ENCODE results near the gene UBXN1. TPM values are rescaled to one million over a fixed set of nuclear protein-coding genes. Genes with fewer than 3 reads are reported as not detected.

The UBXN1 gene
- total RNA-seq, 1 experiment from 2014 or later: 94.2 TPM

DNA sequence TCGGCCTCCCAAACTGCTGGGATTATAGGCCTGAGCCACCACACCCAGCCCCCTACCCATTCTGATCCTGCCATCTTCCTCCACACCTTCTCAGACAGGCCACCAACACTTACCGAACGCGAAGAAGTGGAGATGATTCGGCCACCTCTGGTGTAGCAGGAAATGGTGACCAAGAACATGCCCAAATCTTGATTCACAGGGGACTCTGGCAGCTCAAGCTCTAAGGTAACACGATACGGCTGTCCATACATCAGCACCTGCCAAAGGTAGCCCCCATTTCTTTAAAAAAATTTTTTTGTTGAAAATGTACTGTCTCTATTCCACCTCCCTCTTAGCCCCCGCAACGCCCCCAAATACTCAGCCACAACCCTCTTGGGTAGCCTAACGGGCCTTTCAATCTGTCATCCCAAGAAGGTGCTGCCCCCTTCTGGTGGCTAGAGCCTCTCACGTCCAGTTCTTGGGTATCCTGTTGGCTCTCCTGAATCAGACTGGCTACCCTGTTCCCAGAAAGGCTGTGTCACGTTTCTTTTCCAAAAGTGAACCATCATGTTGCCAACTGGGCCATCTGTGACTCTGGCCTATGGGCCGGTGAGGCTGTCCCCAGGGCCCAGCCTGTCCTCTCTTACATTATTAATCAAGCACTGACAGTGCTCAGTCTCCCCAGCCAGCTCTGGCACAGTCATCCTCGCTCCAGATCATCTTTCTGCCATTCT is 15.7 kb upstream of the UBXN1 start:
- ATAC-seq (peak; percentile 90), DNase-seq (ENCODE audit: low read depth, low spot score) (peak; percentile 72)
- Histone ChIP-seq H3K4me2 (ENCODE audit: low read length) (no peak overlapping the region), H2AFZ (ENCODE audit: low read depth, low read length, poor library complexity, severe bottlenecking) (no peak overlapping the region), H3K9me3 (ENCODE audit: control insufficient read depth in 1 of 2, insufficient read depth in 1 of 2, low read depth in 1 of 2, low read length in 2 of 2) (no peaks in the 10 kb centered on the region), H3K9me2 (ENCODE audit: insufficient read depth) (no peaks in the 10 kb centered on the region), H3K4me3 (replicated peaks in 1 of 2; ENCODE audit: low read depth in 1 of 2, low read length in 2 of 2) (no peak overlapping the region), H3K4me1 (ENCODE audit: control insufficient read depth in 1 of 2, insufficient read depth in 2 of 2, low read length in 2 of 2) (no peaks in the 10 kb centered on the region), H3K9ac (ENCODE audit: low read length) (no peak overlapping the region), H3K27me3 (ENCODE audit: insufficient read depth, low read length) (no peaks in the 10 kb centered on the region), H3K36me3 (ENCODE audit: control insufficient read depth in 1 of 2, insufficient read depth in 2 of 2, low read length in 2 of 2) (peaks cover 19 to 30% of the 10 kb centered on the region in 2 experiments; a peak in 3 of 4 replicates), H3K27ac (ENCODE audit: low read depth, low read length) (peak overlapping the region; percentile 56), H4K20me1 (ENCODE audit: insufficient read depth) (no peaks in the 10 kb centered on the region), H3K79me2 (ENCODE audit: insufficient read depth, low read length) (no peaks in the 10 kb centered on the region)
- RAD21 ChIA-PET (ENCODE audit: low non-redundant PET in 1 of 2, low total read pairs in 2 of 2, uncharacterized antibody in 2 of 2, unreplicated experiment in 2 of 2): no interaction called here
- CTCF ChIA-PET: interaction anchor here (0.6 to 3.7 kb wide), 8 partner anchors 8 to 300 kb away, joined by 3 to 15 read pairs (median 4); partner anchors contain the start of gene TUT1
- BruUV-seq (replicated peaks): no TSS peak
- intact Hi-C loops (cut with micrococcal nuclease): loop anchor here (2.0 to 5.0 kb wide), 2 partner anchors 14 to 297 kb away; no protein-coding TSS in a partner anchor
- POLR2A ChIA-PET: interaction anchor here (1.7 to 2.0 kb wide), 2 partner anchors 26 to 30 kb away, joined by 3 to 6 read pairs; partner anchors contain the start of genes C11orf98 and CSKMT
- TF ChIP-seq POLR2AphosphoS5 (IDR thresholded peaks at IDR 0.05; ENCODE audit: low read depth, low read length): 0 out of 2 replicates have a peak, but pooled peaks have one; percentile 23
- TF ChIP-seq ELF1 (IDR thresholded peaks at IDR 0.05; ENCODE audit: borderline replicate concordance, low read depth): no peak
- TF ChIP-seq ZFX (IDR thresholded peaks at IDR 0.05): no peak
- TF ChIP-seq SRF (IDR thresholded peaks at IDR 0.05; ENCODE audit: low read depth): no peak
- TF ChIP-seq, protein P1, sequence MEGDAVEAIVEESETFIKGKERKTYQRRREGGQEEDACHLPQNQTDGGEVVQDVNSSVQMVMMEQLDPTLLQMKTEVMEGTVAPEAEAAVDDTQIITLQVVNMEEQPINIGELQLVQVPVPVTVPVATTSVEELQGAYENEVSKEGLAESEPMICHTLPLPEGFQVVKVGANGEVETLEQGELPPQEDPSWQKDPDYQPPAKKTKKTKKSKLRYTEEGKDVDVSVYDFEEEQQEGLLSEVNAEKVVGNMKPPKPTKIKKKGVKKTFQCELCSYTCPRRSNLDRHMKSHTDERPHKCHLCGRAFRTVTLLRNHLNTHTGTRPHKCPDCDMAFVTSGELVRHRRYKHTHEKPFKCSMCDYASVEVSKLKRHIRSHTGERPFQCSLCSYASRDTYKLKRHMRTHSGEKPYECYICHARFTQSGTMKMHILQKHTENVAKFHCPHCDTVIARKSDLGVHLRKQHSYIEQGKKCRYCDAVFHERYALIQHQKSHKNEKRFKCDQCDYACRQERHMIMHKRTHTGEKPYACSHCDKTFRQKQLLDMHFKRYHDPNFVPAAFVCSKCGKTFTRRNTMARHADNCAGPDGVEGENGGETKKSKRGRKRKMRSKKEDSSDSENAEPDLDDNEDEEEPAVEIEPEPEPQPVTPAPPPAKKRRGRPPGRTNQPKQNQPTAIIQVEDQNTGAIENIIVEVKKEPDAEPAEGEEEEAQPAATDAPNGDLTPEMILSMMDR (IDR thresholded peaks at IDR 0.05 in 2 of 3, conservative IDR thresholded peaks at IDR 0.05 in 1 of 3; ENCODE audit: borderline replicate concordance in 1 of 3, insufficient read depth in 1 of 3, low read depth in 2 of 3, low read length in 2 of 3): peak; percentile 86 to 88 (median 87); a peak in 5 of 6 replicates
- TF ChIP-seq EZH2phosphoT487 (IDR thresholded peaks at IDR 0.05; ENCODE audit: borderline replicate concordance): no peak
- TF ChIP-seq, protein P2, sequence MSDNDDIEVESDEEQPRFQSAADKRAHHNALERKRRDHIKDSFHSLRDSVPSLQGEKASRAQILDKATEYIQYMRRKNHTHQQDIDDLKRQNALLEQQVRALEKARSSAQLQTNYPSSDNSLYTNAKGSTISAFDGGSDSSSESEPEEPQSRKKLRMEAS (IDR thresholded peaks at IDR 0.05): no peak
- TF ChIP-seq, protein P3, sequence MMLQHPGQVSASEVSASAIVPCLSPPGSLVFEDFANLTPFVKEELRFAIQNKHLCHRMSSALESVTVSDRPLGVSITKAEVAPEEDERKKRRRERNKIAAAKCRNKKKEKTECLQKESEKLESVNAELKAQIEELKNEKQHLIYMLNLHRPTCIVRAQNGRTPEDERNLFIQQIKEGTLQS (IDR thresholded peaks at IDR 0.05): no peak
- no peak for TF ChIP-seq TCF7L2 (IDR thresholded peaks at IDR 0.05; ENCODE audit: borderline replicate concordance, extremely low read depth, insufficient read depth, insufficient read length)
- no peak for TF ChIP-seq SIN3A (IDR thresholded peaks at IDR 0.05; ENCODE audit: low read depth)
- no peak for TF ChIP-seq POLR2A (IDR thresholded peaks at IDR 0.05; ENCODE audit: borderline replicate concordance, extremely low read depth, insufficient read depth, insufficient read length)
- TF ChIP-seq CBX3 (IDR thresholded peaks at IDR 0.05; ENCODE audit: low read depth): no peak
- TF ChIP-seq SP1 (IDR thresholded peaks at IDR 0.05; ENCODE audit: low read depth): no peak
- no peak for TF ChIP-seq EGR1 (IDR thresholded peaks at IDR 0.05; ENCODE audit: low read depth)
- TF ChIP-seq CEBPB (IDR thresholded peaks at IDR 0.05; ENCODE audit: low read depth): no peak
- TF ChIP-seq ZNF274 (IDR thresholded peaks at IDR 0.05; ENCODE audit: low read depth, low read length): no peak
- no peak for TF ChIP-seq JUND (IDR thresholded peaks at IDR 0.05)
- TF ChIP-seq FOSL1 (IDR thresholded peaks at IDR 0.05; ENCODE audit: low read depth): no peak
- TF ChIP-seq, protein P4, sequence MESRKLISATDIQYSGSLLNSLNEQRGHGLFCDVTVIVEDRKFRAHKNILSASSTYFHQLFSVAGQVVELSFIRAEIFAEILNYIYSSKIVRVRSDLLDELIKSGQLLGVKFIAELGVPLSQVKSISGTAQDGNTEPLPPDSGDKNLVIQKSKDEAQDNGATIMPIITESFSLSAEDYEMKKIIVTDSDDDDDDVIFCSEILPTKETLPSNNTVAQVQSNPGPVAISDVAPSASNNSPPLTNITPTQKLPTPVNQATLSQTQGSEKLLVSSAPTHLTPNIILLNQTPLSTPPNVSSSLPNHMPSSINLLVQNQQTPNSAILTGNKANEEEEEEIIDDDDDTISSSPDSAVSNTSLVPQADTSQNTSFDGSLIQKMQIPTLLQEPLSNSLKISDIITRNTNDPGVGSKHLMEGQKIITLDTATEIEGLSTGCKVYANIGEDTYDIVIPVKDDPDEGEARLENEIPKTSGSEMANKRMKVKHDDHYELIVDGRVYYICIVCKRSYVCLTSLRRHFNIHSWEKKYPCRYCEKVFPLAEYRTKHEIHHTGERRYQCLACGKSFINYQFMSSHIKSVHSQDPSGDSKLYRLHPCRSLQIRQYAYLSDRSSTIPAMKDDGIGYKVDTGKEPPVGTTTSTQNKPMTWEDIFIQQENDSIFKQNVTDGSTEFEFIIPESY (IDR thresholded peaks at IDR 0.05; ENCODE audit: extremely low read depth, insufficient replicate concordance, low read length): no peak
- TF ChIP-seq EZH2 (IDR thresholded peaks at IDR 0.05): no peak
- TF ChIP-seq RAD21 (IDR thresholded peaks at IDR 0.05; ENCODE audit: low read depth): peak; percentile 80
- no peak for TF ChIP-seq YY1 (IDR thresholded peaks at IDR 0.05; ENCODE audit: extremely low read depth, insufficient replicate concordance, low read depth, low read length)

All from HCT116 (cell line).